H9 (cell line): Measurements from ENCODE around the gene HK3. TPM values are rescaled to one million over a fixed set of nuclear protein-coding genes. Genes with fewer than 3 reads are reported as not detected.

Experiments
- DNase-seq: peaks from one replicate; pipeline ENCODE4 v3.0.0-alpha.2; 2017
- H2AFZ ChIP-seq: one replicate; pipeline ENCODE4 v1.6.1; 2013; ENCODE audit warnings: mild to moderate bottlenecking, low read length, control low read depth, moderate library complexity
- H2AK5ac ChIP-seq: 2 replicates; pipeline ENCODE4 v1.6.1; 2013; ENCODE audit warnings: low read length, control low read depth, mixed read lengths; ENCODE audit not compliant: insufficient read length
- H2BK120ac ChIP-seq: one replicate; pipeline ENCODE4 v1.6.1; 2013; ENCODE audit warnings: low read depth, mild to moderate bottlenecking, low read length, control low read depth, inconsistent platforms; ENCODE audit not compliant: poor library complexity, severe bottlenecking
- H2BK12ac ChIP-seq: 2 replicates; pipeline ENCODE4 v1.6.1; 2013; ENCODE audit warnings: low read length, control low read depth, mixed read lengths, low read depth; ENCODE audit not compliant: insufficient read length
- H2BK15ac ChIP-seq: 2 replicates; pipeline ENCODE4 v1.6.1; 2013; ENCODE audit warnings: low read depth, low read length, control low read depth
- H2BK20ac ChIP-seq: one replicate; pipeline ENCODE4 v1.6.1; 2013; ENCODE audit warnings: low read depth, mild to moderate bottlenecking, low read length, control low read depth, inconsistent platforms; ENCODE audit not compliant: poor library complexity, severe bottlenecking
- H2BK5ac ChIP-seq: 2 replicates; pipeline ENCODE4 v1.6.1; 2013; ENCODE audit warnings: low read length, control low read depth, mixed read lengths; ENCODE audit not compliant: insufficient read length
- H3K14ac ChIP-seq: 2 replicates; pipeline ENCODE4 v1.6.1; 2013; ENCODE audit warnings: low read length, control low read depth; ENCODE audit not compliant: insufficient read depth
- H3K18ac ChIP-seq: 2 replicates; pipeline ENCODE4 v1.6.1; 2013; ENCODE audit warnings: low read depth, mild to moderate bottlenecking, mixed read lengths, low read length, control low read depth; ENCODE audit not compliant: insufficient read length
- H3K23ac ChIP-seq: 2 replicates; pipeline ENCODE4 v1.6.1; 2013; ENCODE audit warnings: low read length, control low read depth, mixed read lengths, low read depth; ENCODE audit not compliant: insufficient read length
- H3K23me2 ChIP-seq: 2 replicates; pipeline ENCODE4 v1.6.1; 2013; ENCODE audit warnings: low read depth, mild to moderate bottlenecking, mixed read lengths, low read length, control low read depth; ENCODE audit not compliant: insufficient read length, poor library complexity, severe bottlenecking
- H3K27ac ChIP-seq: 2 replicates; pipeline ENCODE4 v1.5.1; 2013; ENCODE audit warnings: low read length, control low read depth, mixed read lengths, low read depth; ENCODE audit not compliant: insufficient read length
- H3K27me3 ChIP-seq: 2 replicates; pipeline ENCODE4 v1.6.1; 2013; ENCODE audit warnings: low read length, control low read depth, inconsistent platforms; ENCODE audit not compliant: insufficient read depth
- H3K4ac ChIP-seq: 2 replicates; pipeline ENCODE4 v1.6.1; 2013; ENCODE audit warnings: low read depth, mild to moderate bottlenecking, control low read depth, inconsistent platforms, low read length, moderate library complexity
- H3K4me1 ChIP-seq: 2 replicates; pipeline ENCODE4 v1.6.1; 2013; ENCODE audit warnings: low read length, control low read depth, inconsistent platforms; ENCODE audit not compliant: insufficient read depth
- H3K4me2 ChIP-seq: 2 replicates; pipeline ENCODE4 v1.6.1; 2013; ENCODE audit warnings: low read length, control low read depth, mixed read lengths; ENCODE audit not compliant: insufficient read length, insufficient read depth
- H3K56ac ChIP-seq: 2 replicates; pipeline ENCODE4 v1.6.1; 2013; ENCODE audit warnings: low read depth, mild to moderate bottlenecking, mixed read lengths, low read length, control low read depth; ENCODE audit not compliant: insufficient read length
- H3K79me1 ChIP-seq: 2 replicates; pipeline ENCODE4 v1.6.1; 2013; ENCODE audit warnings: low read depth, mild to moderate bottlenecking, moderate library complexity, low read length, control low read depth, inconsistent platforms; ENCODE audit not compliant: insufficient read depth, poor library complexity, severe bottlenecking
- H3K79me2 ChIP-seq: 2 replicates; pipeline ENCODE4 v1.6.1; 2013; ENCODE audit warnings: low read length, control low read depth, inconsistent platforms; ENCODE audit not compliant: insufficient read depth
- H3K9ac ChIP-seq: 2 replicates; pipeline ENCODE4 v1.6.1; 2013; ENCODE audit warnings: low read length, control low read depth, mixed read lengths; ENCODE audit not compliant: insufficient read length; ENCODE audit errors: extremely low read depth
- H3K9me3 ChIP-seq: one replicate; pipeline ENCODE4 v1.6.1; 2013; ENCODE audit warnings: low read depth, low read length, inconsistent platforms; ENCODE audit not compliant: control insufficient read depth
- H3T11ph ChIP-seq: one replicate; pipeline ENCODE4 v1.6.1; 2013; ENCODE audit warnings: mild to moderate bottlenecking, low read length, control low read depth, inconsistent platforms
- H4K20me1 ChIP-seq: one replicate; pipeline ENCODE4 v1.6.1; 2013; ENCODE audit not compliant: control insufficient read depth, insufficient read length, insufficient read depth
- H4K5ac ChIP-seq: 2 replicates; pipeline ENCODE4 v1.6.1; 2013; ENCODE audit warnings: low read depth, mild to moderate bottlenecking, mixed read lengths, low read length, control low read depth; ENCODE audit not compliant: insufficient read length
- H4K8ac ChIP-seq: replicated peaks from 2 replicates; pipeline ENCODE4 v1.6.1; 2013; ENCODE audit warnings: low read length, control low read depth, mixed read lengths, low read depth; ENCODE audit not compliant: insufficient read length
- H4K91ac ChIP-seq: 2 replicates; pipeline ENCODE4 v1.6.1; 2013; ENCODE audit warnings: low read depth, mild to moderate bottlenecking, moderate library complexity, mixed read lengths, low read length, control low read depth; ENCODE audit not compliant: insufficient read length
- H3K27ac Mint-ChIP-seq, 3 experiments: 2 replicates in 2 of 3; 3 replicates in 1 of 3; pipeline ENCODE4 v1.8.0; 2020 to 2021; ENCODE audit warnings: mixed read lengths in 3 of 3, mild to moderate bottlenecking in 1 of 3, moderate library complexity in 1 of 3
- H3K27me3 Mint-ChIP-seq: 2 replicates; pipeline ENCODE4 v1.8.0; 2021; ENCODE audit warnings: low read depth, mild to moderate bottlenecking, moderate library complexity, mixed read lengths
- H3K36me3 Mint-ChIP-seq, 3 experiments: 2 replicates in 2 of 3; 3 replicates in 1 of 3; pipeline ENCODE4 v1.8.0; 2020 to 2021; ENCODE audit warnings: low read depth in 3 of 3, mixed read lengths in 3 of 3; ENCODE audit not compliant: insufficient read depth in 1 of 3
- H3K4me1 Mint-ChIP-seq, 2 experiments: 2 replicates each; pipeline ENCODE4 v1.8.0; 2020; ENCODE audit warnings: mixed read lengths in 2 of 2
- H3K4me3 Mint-ChIP-seq, 2 experiments: 2 replicates in 1 of 2; 3 replicates in 1 of 2; pipeline ENCODE4 v1.8.0; 2020 to 2021; ENCODE audit warnings: mild to moderate bottlenecking in 2 of 2, mixed read lengths in 2 of 2, moderate library complexity in 1 of 2
- H3K9me3 Mint-ChIP-seq, 2 experiments: 2 replicates in 1 of 2; 3 replicates in 1 of 2; pipeline ENCODE4 v1.8.0; 2020; ENCODE audit warnings: mild to moderate bottlenecking in 2 of 2, mixed read lengths in 2 of 2, moderate library complexity in 1 of 2
- WGBS: extraction: QIAGEN DNeasy Blood & Tissue Kit; methylation state at CpG from one replicate; pipeline ENCODE4 v1.1.7; 2013; ENCODE audit warnings: missing lambda C conversion rate, low lambda C conversion rate, mixed read lengths; ENCODE audit not compliant: insufficient read length; ENCODE audit errors: extremely low coverage; 5-methylcytosine and 5-hydroxymethylcytosine counted together
- total RNA-seq: library from RNA; stranded (reverse); gene quantifications from 2 replicates; pipeline ENCODE4 v1.2.1, GENCODE V29; 2021
- TF ChIP-seq, protein P1 (sequence below): fragments of 200-600 bp; sonication (generic); conservative IDR thresholded peaks from 3 replicates; pipeline ENCODE4 v1.8.0; 2021; ENCODE audit warnings: antibody characterized with exemption, mild to moderate bottlenecking

HK3 gene
- total RNA-seq, 1 experiment from 2014 or later: not detected

DNA sequence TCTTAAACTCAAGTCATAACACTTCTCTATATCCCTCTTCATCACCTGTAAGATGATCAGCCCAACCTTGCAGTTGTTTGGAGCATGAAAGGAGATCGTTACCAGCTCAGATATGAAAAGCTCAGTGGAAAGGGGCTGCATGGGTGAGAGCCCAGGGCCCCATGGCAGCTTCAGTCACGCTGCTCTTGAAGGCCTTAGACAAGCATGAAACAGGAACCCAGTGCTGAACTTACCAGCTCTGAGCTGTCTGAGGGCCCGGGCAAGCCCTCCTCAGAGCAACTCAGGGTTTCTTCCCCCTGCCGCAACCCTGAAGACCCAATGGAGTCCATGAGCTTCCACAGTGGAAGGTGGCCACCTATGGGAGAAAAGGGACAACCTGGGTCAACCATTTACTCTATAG lies 3.3 kb downstream of the HK3 start:
- Histone ChIP-seq H3K23me2 (no peaks in the 10 kb centered on the region), H2BK12ac (no peak overlapping the region), H4K8ac (no peak overlapping the region), H2BK120ac (no peak overlapping the region), H3K23ac (no peak overlapping the region), H3K79me1 (no peaks in the 10 kb centered on the region), H3K79me2 (no peaks in the 10 kb centered on the region), H3K27ac (no peak overlapping the region), H3T11ph (no peak overlapping the region), H3K27me3 (no peaks in the 10 kb centered on the region), H2AFZ (no peak overlapping the region), H2BK15ac (no peak overlapping the region), H4K91ac (no peak overlapping the region), H3K4ac (no peak overlapping the region), H2BK5ac (no peak overlapping the region), H3K4me2 (no peak overlapping the region), H2AK5ac (no peak overlapping the region), H3K56ac (no peak overlapping the region), H4K20me1 (no peaks in the 10 kb centered on the region), H2BK20ac (no peak overlapping the region), H3K18ac (no peak overlapping the region), H3K9ac (no peak overlapping the region), H3K14ac (no peak overlapping the region), H3K9me3 (no peaks in the 10 kb centered on the region), H3K4me1 (no peaks in the 10 kb centered on the region; the same call in 1 of the 2 replicates), H4K5ac (no peak overlapping the region)
- Mint-ChIP-seq H3K9me3 (no peaks in the 10 kb centered on the region), H3K27me3 (peaks cover 13% of the 10 kb centered on the region), H3K36me3 (peaks cover 0 to under 1% (median 0%) of the 10 kb centered on the region in 3 experiments; a peak in 1 of 7 replicates), H3K4me3 (no peak overlapping the region), H3K4me1 (peaks cover 21 to 24% of the 10 kb centered on the region in 2 experiments), H3K27ac (no peak overlapping the region)
- TF ChIP-seq, protein P1, sequence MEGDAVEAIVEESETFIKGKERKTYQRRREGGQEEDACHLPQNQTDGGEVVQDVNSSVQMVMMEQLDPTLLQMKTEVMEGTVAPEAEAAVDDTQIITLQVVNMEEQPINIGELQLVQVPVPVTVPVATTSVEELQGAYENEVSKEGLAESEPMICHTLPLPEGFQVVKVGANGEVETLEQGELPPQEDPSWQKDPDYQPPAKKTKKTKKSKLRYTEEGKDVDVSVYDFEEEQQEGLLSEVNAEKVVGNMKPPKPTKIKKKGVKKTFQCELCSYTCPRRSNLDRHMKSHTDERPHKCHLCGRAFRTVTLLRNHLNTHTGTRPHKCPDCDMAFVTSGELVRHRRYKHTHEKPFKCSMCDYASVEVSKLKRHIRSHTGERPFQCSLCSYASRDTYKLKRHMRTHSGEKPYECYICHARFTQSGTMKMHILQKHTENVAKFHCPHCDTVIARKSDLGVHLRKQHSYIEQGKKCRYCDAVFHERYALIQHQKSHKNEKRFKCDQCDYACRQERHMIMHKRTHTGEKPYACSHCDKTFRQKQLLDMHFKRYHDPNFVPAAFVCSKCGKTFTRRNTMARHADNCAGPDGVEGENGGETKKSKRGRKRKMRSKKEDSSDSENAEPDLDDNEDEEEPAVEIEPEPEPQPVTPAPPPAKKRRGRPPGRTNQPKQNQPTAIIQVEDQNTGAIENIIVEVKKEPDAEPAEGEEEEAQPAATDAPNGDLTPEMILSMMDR: no peak
- no CpG with 5 or more reads among the region's 4 CpGs for WGBS
- DNase-seq: no peak
